GM21619 (cell line): ENCODE data around the gene CCDC9B.

ENCODE experiments used
- ATAC-seq: cut with Tn5 transposase; IDR thresholded peaks from one replicate; pipeline ENCODE4 v1.9.1; 2021; ENCODE audit not compliant: unreplicated experiment

Gene CCDC9B

GRCh38 chr15:40340740-40341400, at the start of gene CCDC9B:
Gene CCDC9B (minus strand): TSS chr15:40340939. CDS start chr15:40340819, 120 bp downstream.
- no peak for ATAC-seq

- no peak for ATAC-seq
Measured at GRCh38 chr15:40389824-40390595, 49.3 kb upstream of the CCDC9B start.

- ATAC-seq: no peak
Measured at GRCh38 chr15:40388941-40389823, 48.4 kb upstream of the CCDC9B start.

- no peak for ATAC-seq
Measured at GRCh38 chr15:40386480-40386879, 45.7 kb upstream of the CCDC9B start.

GRCh38 chr15:40382580-40383456, 42.1 kb upstream of the CCDC9B start, which contains the start of gene KNSTRN:
Gene KNSTRN (plus strand): TSS chr15:40382721. CDS start chr15:40382836, 115 bp downstream.
- ATAC-seq: peak; percentile 95

- ATAC-seq: no peak
Measured at GRCh38 chr15:40381818-40382529, 41.2 kb upstream of the CCDC9B start.

GRCh38 chr15:40380636-40381035, 39.9 kb upstream of the CCDC9B start:
- no peak for ATAC-seq

GRCh38 chr15:40379853-40380252, 39.1 kb upstream of the CCDC9B start:
- no peak for ATAC-seq

- no peak for ATAC-seq
Measured at GRCh38 chr15:40379374-40379773, 38.6 kb upstream of the CCDC9B start.

GRCh38 chr15:40377606-40378005, 36.9 kb upstream of the CCDC9B start:
- no peak for ATAC-seq

GRCh38 chr15:40372981-40373380, 32.2 kb upstream of the CCDC9B start:
- ATAC-seq: no peak

GRCh38 chr15:40369971-40370370, 29.2 kb upstream of the CCDC9B start:
- ATAC-seq: no peak

GRCh38 chr15:40369474-40369869, 28.7 kb upstream of the CCDC9B start:
- no peak for ATAC-seq

- no peak for ATAC-seq
Measured at GRCh38 chr15:40368719-40369473, 28.2 kb upstream of the CCDC9B start.

- peak; percentile 80 for ATAC-seq
Measured at GRCh38 chr15:40367686-40368611, 27.2 kb upstream of the CCDC9B start.

GRCh38 chr15:40367371-40367685, 26.6 kb upstream of the CCDC9B start:
- ATAC-seq: no peak

- no peak for ATAC-seq
Measured at GRCh38 chr15:40366457-40367370, 26.0 kb upstream of the CCDC9B start.
